HK-2 (cell line): ENCODE results near the gene TJP2.
"Not testable (repeated sequence)": the region's sequence is repeated elsewhere in the genome, so short reads cannot be mapped to it uniquely, and the experiment has no call there.

Source experiments
- DNase-seq: peaks from one replicate; pipeline ENCODE4 v3.0.0-alpha.2; 2018; ENCODE audit not compliant: unreplicated experiment

TJP2 gene

DNA sequence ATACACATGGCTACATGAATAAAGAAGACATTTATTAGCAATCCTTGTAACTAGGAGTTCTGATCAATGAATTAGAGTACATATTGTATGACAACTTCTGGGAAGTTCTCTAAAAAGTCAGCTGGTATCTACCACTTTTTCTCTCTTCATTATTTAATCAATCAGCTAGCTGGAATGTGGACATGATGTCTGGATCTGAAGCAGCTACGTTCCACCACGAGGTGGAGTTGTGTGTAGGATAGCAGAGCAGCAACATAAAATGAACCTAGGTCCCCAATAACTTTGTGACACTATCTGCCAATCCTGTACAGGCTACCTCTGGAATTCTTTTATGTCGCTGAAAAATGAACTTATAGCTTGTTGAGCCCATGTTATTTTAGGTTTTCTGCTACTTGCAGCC is 118.0 kb downstream of the TJP2 start:
- no peak for DNase-seq

DNA sequence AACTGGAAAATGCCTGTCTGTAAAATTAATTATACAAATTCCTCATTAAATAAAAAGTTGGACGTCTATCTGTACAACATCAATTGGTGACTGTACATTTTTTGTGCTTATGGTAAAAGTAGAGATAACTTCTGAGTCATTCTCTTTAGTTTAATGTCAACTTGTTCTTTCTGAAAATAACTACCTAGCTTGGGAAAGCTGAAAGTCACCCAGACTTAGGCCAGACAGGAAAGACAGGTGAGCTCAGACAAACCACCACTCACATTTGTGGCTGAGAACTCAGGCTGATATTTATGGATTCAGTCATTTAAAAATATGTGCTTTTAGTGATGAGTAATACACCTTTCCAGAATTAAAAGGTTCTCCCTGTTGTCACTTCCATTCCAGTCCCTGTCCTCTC is 119.1 kb downstream of the TJP2 start:
- DNase-seq = no peak

DNA sequence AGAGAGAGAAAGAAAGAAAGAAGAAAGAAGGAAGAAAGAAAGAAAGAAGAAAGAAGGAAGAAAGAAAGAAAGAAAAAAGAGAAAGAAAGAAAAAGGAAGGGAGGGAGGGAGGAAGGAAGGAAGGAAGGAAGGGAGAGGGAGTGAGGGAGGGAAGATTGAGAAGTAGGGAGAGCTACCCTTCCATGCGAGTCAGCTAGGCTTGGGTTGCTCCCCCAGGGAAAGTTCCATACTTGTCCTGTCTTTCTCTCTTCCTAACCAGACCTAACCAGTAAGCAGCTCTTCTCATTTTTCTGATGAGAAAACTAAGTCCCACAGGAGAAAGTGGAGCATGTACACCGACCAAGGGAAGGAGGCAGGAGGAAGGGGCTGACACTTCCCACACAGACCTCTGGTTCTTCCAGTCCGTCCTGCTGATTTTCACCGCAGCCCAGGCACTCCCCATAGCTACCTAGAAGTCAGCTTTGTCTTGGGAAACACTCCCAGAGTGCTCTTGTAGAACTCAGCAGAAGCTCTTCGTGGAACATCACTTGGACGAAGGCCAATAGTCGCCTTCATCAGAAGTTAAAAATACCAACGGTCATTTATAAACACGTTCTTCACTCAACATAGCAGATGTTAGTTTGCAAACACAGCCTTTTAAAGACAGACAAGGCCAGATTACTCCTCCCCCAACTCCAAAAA is 121.9 kb downstream of the TJP2 start:
- no peak for DNase-seq

DNA sequence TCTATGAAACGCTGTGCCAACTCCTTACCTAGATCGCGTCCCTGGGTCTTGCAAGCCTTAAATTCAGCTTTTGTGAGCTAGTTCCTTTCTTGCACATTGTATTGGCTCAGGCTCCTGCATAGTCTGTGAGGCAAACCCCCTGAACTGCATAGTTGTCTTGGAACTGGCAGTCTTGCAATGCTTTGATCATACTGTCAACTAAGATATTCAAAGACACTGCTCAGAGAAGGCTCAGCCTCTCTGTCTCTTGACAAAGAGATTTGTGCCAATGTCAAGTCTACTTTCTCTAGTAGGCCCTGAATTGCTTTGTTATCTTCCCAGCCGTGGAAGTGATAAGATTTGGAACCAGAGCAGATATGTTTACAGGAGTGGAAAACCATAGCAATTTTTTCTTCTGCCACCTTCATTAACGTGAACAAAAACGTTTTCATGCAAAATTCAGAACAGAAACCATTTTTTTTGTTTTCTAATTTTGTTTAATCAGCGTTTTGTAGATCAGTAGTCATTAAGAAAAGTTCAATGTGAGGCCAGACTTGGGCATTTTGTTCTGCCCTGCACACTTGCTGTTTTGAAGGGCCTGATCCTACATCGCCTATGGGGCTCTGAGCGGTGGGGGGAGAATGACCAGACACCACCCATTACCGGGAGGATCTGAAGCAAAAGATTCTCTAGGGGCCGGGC is 123.4 kb downstream of the TJP2 start:
- no peak for DNase-seq

DNA sequence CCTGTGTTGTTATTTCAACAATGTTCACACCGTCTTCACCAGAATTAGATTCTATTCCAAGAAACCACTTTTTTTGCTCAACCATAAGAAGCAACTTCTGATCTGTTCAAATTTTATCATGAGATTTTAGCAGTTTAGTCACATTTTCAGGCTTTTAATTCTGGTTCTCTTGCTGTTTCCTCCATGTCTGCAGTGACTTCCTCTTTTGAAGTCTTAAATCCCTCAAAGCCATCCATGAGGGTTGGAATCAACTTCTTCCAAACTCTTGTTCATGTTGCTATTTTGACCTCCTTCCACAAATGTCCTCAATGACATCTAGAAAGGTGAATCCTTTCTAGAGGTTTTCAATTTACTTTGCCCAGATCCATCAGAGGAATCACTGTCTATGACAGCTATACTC is 125.2 kb downstream of the TJP2 start:
- DNase-seq = no peak

DNA sequence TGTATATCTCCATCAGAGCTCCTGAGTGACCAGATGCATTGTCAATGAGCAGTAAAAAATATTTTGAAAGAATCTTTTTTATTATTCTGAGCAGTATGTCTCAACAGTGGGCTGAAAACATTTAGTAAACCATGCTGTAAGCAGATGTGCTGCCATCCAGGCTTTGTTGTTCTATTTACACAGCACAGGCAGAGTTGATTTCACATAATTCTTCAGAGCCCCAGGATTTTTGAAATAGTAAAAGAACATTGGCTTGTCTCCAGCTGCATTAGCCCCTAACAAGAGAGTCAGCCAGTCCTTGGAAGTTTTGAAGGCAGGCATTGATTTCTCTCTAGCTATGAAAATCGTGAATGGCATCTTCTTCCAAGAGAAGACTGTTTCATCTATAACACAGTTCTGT is 125.7 kb downstream of the TJP2 start:
- no peak for DNase-seq

DNA sequence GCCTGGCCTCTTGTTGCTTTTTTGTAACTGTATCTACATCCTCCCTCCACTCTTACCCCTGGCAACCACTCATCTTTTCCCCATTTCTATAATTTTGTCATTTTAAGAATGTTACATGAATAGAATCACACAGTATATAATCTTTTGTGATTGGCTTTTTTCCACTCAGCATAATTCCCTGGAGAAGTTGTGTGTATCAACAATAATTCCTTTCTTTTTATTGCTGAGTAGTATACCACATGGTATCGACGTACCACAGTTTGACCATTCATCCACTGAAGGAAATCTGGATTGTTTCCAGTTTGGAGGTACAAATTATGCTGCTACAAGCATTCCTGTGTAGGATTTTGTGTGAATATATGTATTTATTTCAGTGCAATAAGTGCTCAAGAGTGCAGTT is 129.3 kb downstream of the TJP2 start:
- no peak for DNase-seq

DNA sequence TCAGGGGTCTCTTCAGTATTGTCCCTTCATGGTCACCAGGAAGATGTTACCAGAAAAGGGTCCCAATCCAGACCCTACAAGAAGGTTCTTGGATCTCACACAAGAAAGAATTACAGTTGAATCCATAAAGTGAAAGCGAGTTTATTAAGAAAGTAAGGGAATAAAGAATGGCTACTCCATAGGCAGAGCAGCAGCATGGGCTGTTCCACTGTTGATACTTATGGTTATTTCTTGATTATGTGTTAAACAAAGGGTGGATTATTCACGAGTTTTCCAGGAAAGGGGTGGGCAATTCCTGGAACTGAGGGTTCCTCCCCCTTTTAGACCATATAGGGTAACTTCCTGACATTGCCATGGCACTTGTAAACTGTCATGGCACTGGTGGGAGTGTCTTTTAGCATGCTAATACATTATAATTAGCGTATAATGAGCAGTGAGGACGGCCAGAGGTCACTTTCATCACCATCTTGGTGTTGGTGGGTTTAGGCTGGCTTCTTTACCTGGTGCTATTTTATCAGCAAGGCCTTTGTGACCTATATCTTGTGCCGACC is 132.9 kb downstream of the TJP2 start:
- not testable (repeated sequence) for DNase-seq

DNA sequence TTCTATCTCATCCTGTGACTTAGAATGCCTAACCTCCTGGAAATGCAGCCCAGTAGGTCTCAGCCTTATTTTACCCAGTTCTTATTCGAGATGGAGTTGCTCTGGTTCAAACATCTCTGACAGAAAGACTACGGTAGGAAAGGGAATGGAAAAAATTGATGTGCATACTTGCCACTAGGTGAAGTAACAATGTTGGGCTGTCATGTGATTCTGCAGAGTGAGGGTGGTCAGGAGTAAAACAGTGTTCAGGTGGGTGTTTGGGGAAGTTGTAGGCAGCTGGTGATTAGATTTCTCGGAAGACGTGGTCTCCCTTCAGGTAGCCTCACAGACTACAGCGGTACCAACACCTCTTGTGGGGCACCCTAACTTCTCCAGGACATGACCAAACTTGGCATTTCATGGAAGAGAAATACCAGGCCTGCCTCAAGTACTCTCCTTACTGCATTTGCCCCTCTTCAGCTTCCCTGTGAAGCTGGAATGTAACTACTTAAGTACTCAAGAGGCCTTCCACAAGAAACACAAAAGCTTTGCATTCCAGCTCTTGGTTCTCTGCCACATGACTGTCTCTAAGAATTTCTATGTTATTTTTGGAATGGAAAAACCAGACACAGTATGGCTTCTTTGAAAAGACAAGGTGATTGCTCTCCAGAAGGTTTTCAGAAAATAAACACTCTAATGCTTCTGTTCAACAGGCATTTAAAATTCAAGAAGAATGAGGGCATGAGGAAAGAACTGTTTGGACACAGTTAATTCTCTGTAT is 133.5 kb downstream of the TJP2 start:
- no peak for DNase-seq

DNA sequence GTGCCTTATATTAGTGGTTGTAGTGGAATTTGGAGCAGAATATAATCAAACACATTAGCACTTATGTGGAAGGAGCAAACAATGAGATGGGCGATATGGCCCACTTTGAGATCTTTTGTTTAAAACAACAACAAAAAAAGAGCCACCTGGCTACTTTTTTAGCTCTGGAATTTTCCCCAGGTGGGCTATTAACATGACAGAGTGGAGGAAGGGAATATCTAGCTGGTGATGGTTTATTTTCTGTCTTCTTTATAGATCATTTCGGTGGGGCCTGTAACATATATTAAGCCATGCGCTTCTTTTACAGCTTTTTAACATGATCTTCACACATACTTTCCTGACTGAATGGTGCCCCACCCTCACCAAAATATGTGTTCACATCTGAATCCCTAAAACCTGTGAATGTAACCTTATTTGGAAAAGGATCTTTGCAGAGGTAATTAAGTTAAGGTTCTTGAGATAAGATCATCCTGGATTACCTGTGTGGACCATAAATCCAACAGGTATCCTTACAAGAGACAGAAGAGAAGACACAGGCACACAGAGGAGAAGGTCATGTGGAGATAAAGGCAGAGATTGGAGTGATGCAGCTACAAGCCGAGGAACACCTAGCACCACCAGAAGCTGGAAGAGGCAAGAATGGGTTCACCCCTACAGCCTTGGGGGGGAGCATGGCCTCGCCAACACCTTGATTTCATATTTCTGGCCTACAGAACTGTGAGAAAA is 134.3 kb downstream of the TJP2 start:
- no peak for DNase-seq

DNA sequence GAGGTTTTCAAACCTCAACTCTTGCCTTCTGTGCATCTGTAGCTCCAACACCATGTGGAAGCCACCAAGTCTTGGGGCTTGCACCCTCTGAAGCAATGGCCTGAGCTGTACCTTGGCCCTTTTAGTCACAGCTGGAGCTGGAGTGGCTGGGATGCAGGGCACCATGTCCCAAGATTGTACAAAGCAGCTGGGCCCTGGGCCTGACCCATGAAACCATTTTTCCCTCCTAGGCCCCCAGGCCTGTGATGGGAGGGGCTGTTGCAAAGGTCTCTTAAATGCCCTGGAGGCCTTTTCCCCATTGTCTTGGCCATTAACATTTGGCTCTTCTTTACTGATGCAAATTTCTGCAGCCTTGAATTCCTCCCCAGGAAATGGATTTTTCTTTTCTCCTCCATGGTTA is 139.1 kb downstream of the TJP2 start:
- no peak for DNase-seq

DNA sequence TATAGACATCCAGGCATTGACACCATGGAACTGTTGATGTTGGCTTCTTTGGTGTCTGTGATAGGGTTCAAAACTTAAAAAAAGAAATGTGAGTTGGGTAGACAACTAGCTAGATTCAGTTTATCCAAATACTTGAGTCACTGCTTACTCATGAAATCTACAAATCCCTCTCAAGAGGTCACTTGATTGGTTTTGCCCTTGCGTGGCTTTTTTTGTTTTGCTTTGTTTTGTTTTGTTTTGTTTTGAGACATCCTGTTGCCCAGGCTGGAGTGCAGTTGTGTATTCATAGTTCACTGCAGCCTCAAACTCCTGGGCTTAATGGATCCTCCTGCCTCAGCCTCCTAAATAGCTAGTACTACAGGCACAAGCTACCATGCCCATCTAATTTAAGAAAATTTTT is 140.5 kb downstream of the TJP2 start:
- no peak for DNase-seq

DNA sequence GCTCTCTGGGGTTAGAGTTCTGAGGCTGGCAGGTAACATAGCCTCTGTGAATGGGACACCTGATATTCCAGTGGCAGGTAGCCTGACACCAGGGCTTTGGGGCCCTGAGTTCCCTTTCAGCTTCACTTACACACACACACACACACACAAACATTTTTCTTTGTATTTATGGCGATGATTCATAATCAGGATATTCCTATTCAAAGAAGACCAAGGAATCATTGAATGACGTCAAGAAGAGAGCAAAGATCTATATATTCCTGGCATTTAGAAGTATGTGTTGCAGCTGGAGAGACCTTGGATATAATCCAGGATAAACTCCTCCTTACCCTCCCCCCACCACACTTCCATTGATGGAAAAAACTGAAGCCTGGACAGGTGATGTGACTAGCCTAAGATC is 143.0 kb downstream of the TJP2 start:
- DNase-seq = no peak

DNA sequence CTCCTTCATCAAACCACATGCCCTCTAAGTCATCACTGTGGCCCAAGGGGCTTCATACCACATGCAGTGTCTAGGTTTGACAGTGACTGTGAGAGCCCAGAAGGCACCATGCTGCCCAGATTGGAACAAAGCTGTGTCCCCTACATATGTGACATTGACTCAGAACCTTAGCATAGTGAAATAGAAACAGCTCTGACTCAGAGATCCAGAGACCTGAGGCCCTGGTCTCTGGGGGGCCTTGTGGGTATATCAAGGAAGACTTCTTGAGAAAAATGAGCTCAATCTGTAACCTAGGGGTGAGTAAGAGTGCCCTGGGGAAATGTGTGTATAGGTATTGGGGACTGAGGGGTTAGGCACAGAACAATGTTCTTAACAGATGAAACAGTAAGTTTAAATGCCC is 143.8 kb downstream of the TJP2 start:
- DNase-seq = no peak

DNA sequence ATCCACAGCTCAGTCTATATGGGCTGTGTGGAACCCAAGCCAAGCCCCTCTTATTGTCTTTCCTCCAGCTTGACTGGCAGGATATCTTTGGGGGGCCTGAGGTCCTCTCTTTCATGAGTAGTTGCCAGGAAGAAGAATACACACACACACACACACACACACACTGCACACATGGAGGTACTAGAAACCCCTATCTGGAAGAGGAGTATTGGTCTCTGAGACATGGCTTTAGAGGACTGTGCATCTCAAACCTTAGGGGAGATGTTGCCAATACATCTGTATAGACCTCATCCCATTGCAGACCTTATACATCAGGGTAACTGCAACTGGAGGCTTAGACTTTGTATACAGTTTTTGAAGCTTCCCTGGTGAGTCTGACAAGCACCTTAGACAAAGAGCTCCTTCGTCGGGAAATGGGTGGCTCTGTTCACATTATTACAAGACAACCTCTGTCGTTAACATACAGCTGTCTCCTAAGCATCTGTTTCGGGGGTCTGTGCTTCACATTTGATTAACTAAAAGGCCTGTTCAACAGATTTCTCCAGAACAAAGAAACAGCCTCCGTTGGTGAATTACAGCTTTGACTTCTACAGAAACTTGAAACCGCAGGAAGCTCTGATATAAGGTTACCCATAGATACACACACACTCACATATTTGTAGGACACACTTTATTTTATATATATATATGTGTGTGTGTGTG is 145.4 kb downstream of the TJP2 start:
- no peak for DNase-seq

DNA sequence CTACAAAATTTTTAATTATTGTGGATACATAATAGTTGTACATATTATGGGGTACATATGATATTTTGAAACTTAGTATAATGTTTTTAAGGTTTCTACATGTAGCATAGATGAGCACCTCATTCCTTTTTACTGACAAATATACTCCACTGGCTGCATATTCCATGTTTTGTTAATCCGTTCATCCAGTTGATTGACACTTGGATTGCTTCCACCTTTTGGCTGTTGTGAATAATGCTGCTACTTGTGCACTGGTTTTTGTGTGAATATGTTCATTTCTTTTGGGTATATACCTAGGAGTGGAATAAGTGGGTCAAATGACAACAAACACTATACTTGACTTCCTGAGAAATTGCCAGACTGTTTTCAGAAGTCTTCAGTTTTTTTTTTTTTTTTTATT is 148.2 kb downstream of the TJP2 start:
- no peak for DNase-seq

DNA sequence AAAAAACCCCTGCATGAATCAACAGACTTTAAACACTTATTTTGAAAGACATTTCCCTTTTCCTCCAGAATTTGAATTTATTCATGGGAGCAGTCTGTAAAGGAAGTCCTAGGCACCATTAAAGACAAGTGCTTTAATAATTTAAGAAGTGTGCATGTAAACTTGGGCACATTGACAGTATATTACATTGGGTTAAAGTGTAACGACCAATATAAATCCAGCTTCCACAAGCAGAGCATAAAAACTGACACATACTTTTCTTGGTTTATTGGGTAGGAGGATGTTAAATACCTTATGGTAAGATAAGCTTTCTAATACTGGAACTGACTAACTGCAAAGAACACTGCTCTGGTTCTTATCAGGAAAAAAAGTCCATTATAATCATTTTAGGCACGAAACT is 149.8 kb downstream of the TJP2 start:
- DNase-seq = no peak
